Measurements from ENCODE around the gene KCNQ1. TPM values are rescaled to one million over a fixed set of nuclear protein-coding genes. Genes with fewer than 3 reads are reported as not detected.

KCNQ1 gene
- total and polyA plus RNA-seq, 2 donors (not counting 1 experiment from before 2014, with no cell fraction given) = not detected

DNA sequence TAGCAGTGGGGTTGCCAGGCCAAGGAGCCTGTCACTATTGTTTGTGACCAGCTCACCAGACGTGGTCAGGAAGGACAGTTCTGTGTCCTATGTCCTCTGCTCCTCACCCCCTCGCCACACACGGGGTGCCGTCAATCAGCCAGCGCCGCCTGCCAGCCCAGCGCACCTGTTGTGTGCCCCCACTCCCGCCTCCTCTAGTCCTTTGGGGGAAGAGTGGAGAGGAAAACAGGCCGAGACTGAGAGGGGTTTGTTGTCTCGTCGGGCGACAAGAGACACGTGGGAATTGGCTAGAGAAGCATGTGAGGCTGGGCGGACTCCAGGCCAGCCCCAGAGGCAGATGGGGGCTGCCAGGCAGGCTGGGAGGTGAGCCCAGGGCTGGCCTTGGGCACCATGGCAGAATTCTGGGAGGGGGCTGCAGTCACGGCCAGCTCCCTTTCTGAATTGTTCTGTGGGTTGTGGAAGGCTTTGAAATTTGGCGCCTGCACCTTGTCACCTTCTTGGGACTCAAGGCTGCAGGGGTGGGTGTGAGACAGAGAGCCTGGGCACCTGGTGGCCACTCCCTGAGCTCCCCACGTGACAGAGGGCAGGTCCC is 258.1 kb downstream of the KCNQ1 start:
- H4K20me1 ChIP-seq (ENCODE audit: control insufficient read depth, extremely low read depth, insufficient read depth, low read length) = no peaks in the 10 kb centered on the region
- peaks cover 2% of the 10 kb centered on the region for H3K4me1 ChIP-seq (ENCODE audit: control insufficient read depth, extremely low read depth, insufficient read depth, low read length)
- H3K79me2 ChIP-seq (ENCODE audit: control insufficient read depth, insufficient read depth, low read length) = peaks cover 17% of the 10 kb centered on the region
- H3K36me3 ChIP-seq (ENCODE audit: control insufficient read depth, insufficient read depth, low read length) = no peaks in the 10 kb centered on the region
- H3K4me3 ChIP-seq (replicated peaks in 1 of 4; ENCODE audit: control extremely low read depth in 1 of 4, insufficient read depth in 1 of 4, low read depth in 3 of 4, low read length in 4 of 4) = no peak overlapping the region
- no peak overlapping the region for H2AFZ ChIP-seq (ENCODE audit: low read length)
- H3K27ac ChIP-seq (ENCODE audit: insufficient read depth, low read length) = no peak overlapping the region
- no peak for DNase-seq (ENCODE audit: low read depth in 2 of 2)
- no peak overlapping the region for H3K9ac ChIP-seq (ENCODE audit: insufficient read depth, low read length)
- no peak for TF ChIP-seq EZH2 (IDR thresholded peaks at IDR 0.05; ENCODE audit: low read length, missing control alignments)
- TF ChIP-seq, protein P1, sequence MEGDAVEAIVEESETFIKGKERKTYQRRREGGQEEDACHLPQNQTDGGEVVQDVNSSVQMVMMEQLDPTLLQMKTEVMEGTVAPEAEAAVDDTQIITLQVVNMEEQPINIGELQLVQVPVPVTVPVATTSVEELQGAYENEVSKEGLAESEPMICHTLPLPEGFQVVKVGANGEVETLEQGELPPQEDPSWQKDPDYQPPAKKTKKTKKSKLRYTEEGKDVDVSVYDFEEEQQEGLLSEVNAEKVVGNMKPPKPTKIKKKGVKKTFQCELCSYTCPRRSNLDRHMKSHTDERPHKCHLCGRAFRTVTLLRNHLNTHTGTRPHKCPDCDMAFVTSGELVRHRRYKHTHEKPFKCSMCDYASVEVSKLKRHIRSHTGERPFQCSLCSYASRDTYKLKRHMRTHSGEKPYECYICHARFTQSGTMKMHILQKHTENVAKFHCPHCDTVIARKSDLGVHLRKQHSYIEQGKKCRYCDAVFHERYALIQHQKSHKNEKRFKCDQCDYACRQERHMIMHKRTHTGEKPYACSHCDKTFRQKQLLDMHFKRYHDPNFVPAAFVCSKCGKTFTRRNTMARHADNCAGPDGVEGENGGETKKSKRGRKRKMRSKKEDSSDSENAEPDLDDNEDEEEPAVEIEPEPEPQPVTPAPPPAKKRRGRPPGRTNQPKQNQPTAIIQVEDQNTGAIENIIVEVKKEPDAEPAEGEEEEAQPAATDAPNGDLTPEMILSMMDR (conservative IDR thresholded peaks at IDR 0.05 in 1 of 2, IDR thresholded peaks at IDR 0.05 in 1 of 2; ENCODE audit: low read depth in 1 of 2, low read length in 2 of 2) = no peak
- peaks cover under 1% of the 10 kb centered on the region for H3K27me3 ChIP-seq (ENCODE audit: control insufficient read depth, insufficient read depth, low read length)
- no peaks in the 10 kb centered on the region for H3K9me3 ChIP-seq (ENCODE audit: control insufficient read depth, insufficient read depth, low read depth, low read length)
- no peak overlapping the region for H3K4me2 ChIP-seq (ENCODE audit: extremely low read depth, insufficient read depth, low read length)

DNA sequence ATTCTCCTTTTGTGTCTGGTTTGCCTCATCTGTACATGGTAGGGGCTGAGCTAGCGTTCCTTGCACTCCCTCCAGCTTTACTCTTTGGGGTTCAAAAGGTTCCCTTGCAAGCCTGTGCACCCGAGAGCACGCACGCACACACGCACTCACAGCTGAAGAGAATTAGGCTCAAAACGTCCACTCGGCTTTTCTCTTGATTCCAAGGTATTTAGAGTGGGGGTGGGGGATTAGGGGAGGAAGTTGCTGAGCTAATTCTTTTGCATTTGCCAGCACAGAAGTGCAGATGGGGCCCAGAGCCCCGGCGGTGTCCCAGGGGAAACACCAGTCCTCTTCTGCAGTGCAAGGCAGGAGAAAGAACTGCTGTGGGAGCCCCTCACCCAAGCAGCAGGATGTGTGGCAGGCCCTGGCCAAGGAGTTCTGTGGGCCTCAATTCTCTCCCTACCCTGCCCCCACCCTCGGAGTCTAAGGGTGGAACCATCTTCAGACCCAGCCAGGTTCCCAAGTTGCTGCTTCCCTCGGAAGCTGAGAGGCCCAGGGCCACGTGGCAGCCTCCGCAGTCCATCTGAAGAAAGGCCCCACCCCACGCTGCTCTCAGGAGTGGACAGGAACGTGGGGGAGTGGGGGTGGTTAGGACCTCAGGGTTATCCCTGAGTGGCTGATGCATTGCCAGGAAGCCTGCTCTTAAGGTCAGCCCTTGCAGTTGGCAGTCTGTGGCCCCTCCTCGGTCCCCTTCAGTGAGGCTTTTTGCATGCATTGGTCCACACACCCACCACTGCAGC is 258.7 kb downstream of the KCNQ1 start:
- H3K4me3 ChIP-seq (replicated peaks in 1 of 4; ENCODE audit: control extremely low read depth in 1 of 4, insufficient read depth in 1 of 4, low read depth in 3 of 4, low read length in 4 of 4) = no peak overlapping the region
- H2AFZ ChIP-seq (ENCODE audit: low read length) = no peak overlapping the region
- no peak for TF ChIP-seq EZH2 (IDR thresholded peaks at IDR 0.05; ENCODE audit: low read length, missing control alignments)
- TF ChIP-seq, protein P1 (conservative IDR thresholded peaks at IDR 0.05 in 1 of 2, IDR thresholded peaks at IDR 0.05 in 1 of 2; ENCODE audit: low read depth in 1 of 2, low read length in 2 of 2) = no peak
- DNase-seq (ENCODE audit: low read depth in 2 of 2) = no peak
- peaks cover 10% of the 10 kb centered on the region for H3K79me2 ChIP-seq (ENCODE audit: control insufficient read depth, insufficient read depth, low read length)
- H3K4me1 ChIP-seq (ENCODE audit: control insufficient read depth, extremely low read depth, insufficient read depth, low read length) = peaks cover 2% of the 10 kb centered on the region
- H4K20me1 ChIP-seq (ENCODE audit: control insufficient read depth, extremely low read depth, insufficient read depth, low read length) = no peaks in the 10 kb centered on the region
- H3K9me3 ChIP-seq (ENCODE audit: control insufficient read depth, insufficient read depth, low read depth, low read length) = no peaks in the 10 kb centered on the region
- H3K4me2 ChIP-seq (ENCODE audit: extremely low read depth, insufficient read depth, low read length) = no peak overlapping the region
- H3K27ac ChIP-seq (ENCODE audit: insufficient read depth, low read length) = no peak overlapping the region
- no peaks in the 10 kb centered on the region for H3K36me3 ChIP-seq (ENCODE audit: control insufficient read depth, insufficient read depth, low read length)
- peaks cover 7% of the 10 kb centered on the region for H3K27me3 ChIP-seq (ENCODE audit: control insufficient read depth, insufficient read depth, low read length)
- H3K9ac ChIP-seq (ENCODE audit: insufficient read depth, low read length) = no peak overlapping the region

DNA sequence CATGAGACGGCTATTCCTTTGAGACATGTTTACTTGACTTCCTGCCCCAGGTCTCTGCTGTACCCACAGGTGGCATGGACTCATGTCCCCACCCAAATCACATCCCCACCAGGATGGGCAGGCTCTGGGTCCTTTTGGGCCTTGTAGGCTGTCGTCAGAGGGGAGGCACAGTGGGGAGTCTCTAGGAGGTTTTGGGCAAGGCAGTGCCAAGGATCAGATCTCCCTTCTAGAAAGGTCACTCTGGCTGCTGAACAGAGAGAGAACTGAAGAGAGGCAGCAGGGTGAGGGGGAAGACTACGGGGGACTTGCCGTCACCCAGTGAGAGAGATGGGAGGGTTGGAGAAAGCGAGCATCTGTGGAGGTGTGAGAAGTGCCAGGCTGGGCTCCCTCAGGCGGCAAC is 259.5 kb downstream of the KCNQ1 start:
- H3K4me1 ChIP-seq (ENCODE audit: control insufficient read depth, extremely low read depth, insufficient read depth, low read length) = peaks cover 2% of the 10 kb centered on the region

More for the DNA sequence above, 259.5 kb downstream of the KCNQ1 start:
- Histone ChIP-seq H3K4me2 (ENCODE audit: extremely low read depth, insufficient read depth, low read length) (no peak overlapping the region), H2AFZ (ENCODE audit: low read length) (no peak overlapping the region), H3K9me3 (ENCODE audit: control insufficient read depth, insufficient read depth, low read depth, low read length) (no peaks in the 10 kb centered on the region), H3K36me3 (ENCODE audit: control insufficient read depth, insufficient read depth, low read length) (no peaks in the 10 kb centered on the region), H3K4me3 (replicated peaks in 1 of 4; ENCODE audit: control extremely low read depth in 1 of 4, insufficient read depth in 1 of 4, low read depth in 3 of 4, low read length in 4 of 4) (no peak overlapping the region), H3K9ac (ENCODE audit: insufficient read depth, low read length) (no peak overlapping the region), H4K20me1 (ENCODE audit: control insufficient read depth, extremely low read depth, insufficient read depth, low read length) (no peaks in the 10 kb centered on the region), H3K27ac (ENCODE audit: insufficient read depth, low read length) (no peak overlapping the region), H3K27me3 (ENCODE audit: control insufficient read depth, insufficient read depth, low read length) (peaks cover 8% of the 10 kb centered on the region), H3K79me2 (ENCODE audit: control insufficient read depth, insufficient read depth, low read length) (peaks cover 2% of the 10 kb centered on the region)
- no peak for TF ChIP-seq EZH2 (IDR thresholded peaks at IDR 0.05; ENCODE audit: low read length, missing control alignments)
- TF ChIP-seq, protein P1 (conservative IDR thresholded peaks at IDR 0.05 in 1 of 2, IDR thresholded peaks at IDR 0.05 in 1 of 2; ENCODE audit: low read depth in 1 of 2, low read length in 2 of 2) = no peak
- DNase-seq (ENCODE audit: low read depth in 2 of 2) = no peak

Measured in fibroblast of lung (primary cell).